GM10266 (cell line): ENCODE measurements around the gene PGS1.

Source experiments
- DNase-seq: peaks from one replicate; pipeline ENCODE4 v3.0.0; 2012; ENCODE audit errors: extremely low spot score
- TF ChIP-seq, protein P1 (sequence below): IDR thresholded peaks from 2 replicates; pipeline ENCODE4 v1.5.1; 2012; ENCODE audit warnings: mild to moderate bottlenecking, low read depth; ENCODE audit not compliant: control insufficient read depth, insufficient read depth; ENCODE audit errors: missing control alignments

Gene PGS1

DNA sequence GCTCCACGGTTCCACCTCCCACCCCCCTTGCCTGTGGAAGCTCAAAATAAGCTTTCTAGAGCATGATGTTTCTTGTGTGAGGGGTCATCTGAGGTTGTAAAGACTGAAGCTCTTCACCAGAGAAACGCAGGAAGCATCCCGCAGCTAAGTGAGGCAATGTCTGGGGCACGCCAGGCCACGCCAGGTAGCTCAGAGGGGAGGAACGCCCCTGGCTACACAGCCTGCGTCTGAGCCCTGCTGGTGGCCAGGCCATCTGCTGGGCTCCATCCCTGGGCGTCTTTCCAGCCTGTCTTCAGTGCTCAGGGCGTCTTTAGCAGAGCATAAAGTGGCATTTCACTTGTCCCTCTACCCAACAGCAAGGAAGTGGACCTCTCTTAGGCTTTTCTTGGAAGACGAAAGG, 33.8 kb upstream of the PGS1 start:
- TF ChIP-seq, protein P1, sequence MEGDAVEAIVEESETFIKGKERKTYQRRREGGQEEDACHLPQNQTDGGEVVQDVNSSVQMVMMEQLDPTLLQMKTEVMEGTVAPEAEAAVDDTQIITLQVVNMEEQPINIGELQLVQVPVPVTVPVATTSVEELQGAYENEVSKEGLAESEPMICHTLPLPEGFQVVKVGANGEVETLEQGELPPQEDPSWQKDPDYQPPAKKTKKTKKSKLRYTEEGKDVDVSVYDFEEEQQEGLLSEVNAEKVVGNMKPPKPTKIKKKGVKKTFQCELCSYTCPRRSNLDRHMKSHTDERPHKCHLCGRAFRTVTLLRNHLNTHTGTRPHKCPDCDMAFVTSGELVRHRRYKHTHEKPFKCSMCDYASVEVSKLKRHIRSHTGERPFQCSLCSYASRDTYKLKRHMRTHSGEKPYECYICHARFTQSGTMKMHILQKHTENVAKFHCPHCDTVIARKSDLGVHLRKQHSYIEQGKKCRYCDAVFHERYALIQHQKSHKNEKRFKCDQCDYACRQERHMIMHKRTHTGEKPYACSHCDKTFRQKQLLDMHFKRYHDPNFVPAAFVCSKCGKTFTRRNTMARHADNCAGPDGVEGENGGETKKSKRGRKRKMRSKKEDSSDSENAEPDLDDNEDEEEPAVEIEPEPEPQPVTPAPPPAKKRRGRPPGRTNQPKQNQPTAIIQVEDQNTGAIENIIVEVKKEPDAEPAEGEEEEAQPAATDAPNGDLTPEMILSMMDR: no peak
- no peak for DNase-seq

DNA sequence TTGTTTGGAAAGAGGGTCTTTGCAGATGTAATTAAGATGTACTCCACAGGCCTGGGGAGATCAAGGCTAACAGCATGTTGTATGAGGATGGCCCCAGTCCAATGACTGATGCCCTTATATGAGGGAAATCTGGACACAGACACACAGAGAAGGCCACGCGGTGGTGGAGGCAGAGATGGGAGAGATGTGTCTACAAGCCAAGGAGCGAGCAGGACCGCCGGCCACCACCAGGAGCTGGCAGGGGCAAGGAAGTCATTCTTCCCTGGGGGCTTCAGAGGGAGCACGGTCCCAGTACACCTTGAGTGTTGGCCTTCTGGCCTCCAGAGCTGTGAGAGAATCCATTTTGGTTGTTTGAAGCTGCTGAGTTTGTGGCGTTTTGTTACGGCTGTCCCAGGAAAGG, 33.3 kb upstream of the PGS1 start:
- DNase-seq: no peak
- TF ChIP-seq, protein P1: no peak

DNA sequence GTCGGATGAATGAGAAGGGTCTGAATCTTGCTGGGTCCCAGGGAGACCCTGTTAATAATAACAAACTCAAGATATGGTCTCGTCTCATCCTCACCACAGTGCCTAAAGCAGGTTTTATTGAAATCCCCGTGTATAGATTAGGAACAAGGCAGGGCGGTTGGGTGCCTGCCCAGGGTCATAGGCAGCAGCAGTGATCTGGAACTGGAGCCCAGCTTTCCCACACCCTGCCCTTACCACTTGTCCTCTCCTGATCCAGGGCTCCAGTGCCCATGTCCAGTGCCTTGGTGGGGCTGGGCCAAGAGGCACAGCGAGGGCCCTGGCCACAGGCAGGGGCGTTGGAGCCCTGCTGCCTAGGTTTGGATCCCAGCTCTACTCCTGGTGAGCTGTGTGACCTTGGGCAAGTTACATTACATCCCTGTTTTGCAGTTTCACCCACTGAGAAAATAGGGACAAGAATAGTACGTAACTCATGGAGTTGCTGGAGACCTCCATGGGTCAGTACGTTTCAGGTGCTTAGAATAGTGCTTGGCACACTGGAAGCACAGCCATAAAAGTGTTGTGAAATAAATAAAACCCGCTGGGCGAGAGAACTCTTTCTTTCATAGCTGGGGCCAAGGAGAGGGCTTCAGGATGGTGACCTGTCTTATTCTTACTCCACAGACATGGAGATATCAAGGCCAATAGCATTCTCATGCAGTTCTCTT, 32.5 kb upstream of the PGS1 start:
- TF ChIP-seq, protein P1: no peak
- no peak for DNase-seq

DNA sequence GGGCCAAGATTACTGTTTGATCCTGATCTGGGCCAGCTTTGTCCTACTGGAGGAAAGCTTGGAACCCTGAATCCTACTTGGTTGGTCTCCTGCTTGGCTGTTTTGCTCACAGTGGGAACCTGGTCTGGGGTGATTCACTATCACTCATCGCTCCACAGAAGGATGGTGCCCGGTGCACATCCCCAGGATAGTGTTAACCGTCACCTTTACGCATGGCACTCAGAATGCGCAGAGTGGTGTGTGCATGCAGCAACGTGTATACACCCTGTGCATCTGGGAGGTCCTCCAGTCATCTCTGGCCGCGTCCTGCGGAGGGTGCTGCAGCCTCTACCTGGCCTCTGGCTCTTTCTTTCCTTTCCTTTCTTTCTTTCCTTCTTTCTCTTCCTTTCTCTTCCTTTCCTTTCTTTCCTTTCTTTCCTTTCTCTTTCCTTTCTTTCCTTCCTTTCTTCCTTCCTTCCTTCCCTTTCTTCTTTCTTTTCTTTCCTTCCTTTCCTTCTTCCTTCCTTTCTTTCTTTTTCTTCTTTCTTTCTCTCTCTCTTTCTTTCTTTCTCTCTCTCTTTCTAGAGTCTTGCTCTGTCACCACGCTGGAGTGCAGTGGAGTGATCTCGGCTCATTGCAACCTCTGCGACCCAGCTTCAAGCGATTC, 31.7 kb upstream of the PGS1 start:
- TF ChIP-seq, protein P1: no peak
- no peak for DNase-seq

DNA sequence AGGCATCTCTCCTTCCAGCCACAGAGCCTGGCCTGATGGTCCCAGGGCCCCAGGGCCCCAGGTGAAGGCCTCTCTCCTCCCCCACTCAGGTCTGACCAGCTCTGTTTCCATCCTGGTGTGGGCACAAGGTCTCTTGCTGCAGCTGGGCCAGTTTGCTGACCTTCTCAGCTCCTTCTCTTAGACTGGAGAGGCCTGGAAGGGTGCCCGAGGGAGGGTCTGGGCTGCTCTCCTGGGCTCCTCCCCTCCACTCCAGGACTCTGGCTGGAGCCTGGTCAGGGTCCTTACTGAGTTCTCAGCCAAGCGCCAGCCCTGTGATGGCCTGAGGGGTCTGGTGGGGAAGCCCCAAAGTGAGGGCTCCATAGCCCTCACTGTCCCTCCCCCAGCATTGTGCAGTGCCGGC, 31.0 kb upstream of the PGS1 start:
- TF ChIP-seq, protein P1: no peak
- no peak for DNase-seq

DNA sequence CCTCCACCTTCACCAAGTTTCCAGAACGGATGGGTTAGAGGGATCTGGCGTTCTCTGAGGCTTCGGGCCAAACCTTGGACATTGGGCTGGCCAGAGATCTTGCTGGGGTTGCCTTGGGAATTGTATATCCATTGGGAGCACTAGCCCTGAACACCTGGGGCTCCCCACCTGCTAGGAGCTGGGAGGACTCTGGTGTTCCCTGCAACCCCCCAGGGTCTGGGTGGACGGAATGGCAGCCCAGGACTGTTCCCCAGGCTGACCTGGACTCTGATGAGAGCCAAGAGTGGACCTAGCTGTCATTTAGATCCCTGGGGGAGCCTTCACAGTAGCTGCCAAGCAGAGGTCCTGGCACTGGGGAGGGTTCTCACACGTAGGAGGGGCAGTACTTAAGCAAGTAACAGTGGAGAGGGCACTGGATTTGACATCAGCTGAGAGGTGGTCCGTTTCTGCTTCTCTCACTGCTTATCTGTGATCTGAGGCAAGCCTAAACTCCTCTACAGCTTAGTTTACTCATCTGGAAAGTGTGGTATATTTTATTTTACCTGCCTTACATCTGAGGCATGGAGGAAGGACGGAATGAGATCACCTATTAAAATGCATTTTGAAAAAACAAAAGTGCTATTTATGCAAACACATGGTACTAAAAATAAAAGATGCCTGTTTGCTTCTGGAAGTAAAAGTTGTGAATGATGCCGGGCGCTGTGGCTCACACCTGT, 30.2 kb upstream of the PGS1 start:
- TF ChIP-seq, protein P1: no peak

More for the DNA sequence above, 30.2 kb upstream of the PGS1 start:
- DNase-seq: no peak
